Coronary artery (tissue), 2 donors: ENCODE results near the gene CDC6.

Experiments used
- DNase-seq: peaks from one replicate; pipeline ENCODE4 v3.0.0-alpha.2; 2017; ENCODE audit warnings: low spot score
- H3K27ac ChIP-seq, 2 donors: fragments of 200-600 bp; sonication (generic); one replicate each; pipeline ENCODE4 v1.5.1; 2016 to 2019
- H3K4me3 ChIP-seq: fragments of 200-600 bp; sonication (generic); 2 replicates; pipeline ENCODE4 v1.5.1; 2016; ENCODE audit warnings: mild to moderate bottlenecking, moderate library complexity
- CTCF ChIP-seq: fragments of 200-600 bp; sonication (generic); IDR thresholded peaks from one replicate; pipeline ENCODE4 v1.5.1; 2019; ENCODE audit warnings: antibody characterized with exemption

The CDC6 gene

GRCh38 chr17:40319651-40320540, 32.2 kb downstream of the CDC6 start:
- TF ChIP-seq CTCF: no peak
- Histone ChIP-seq H3K4me3 (peak overlapping the region; percentile 83), H3K27ac (peak overlapping the region; percentile 75 to 92)
- DNase-seq: peak; percentile 74

GRCh38 chr17:40320756-40321523, 33.3 kb downstream of the CDC6 start:
- DNase-seq: peak; percentile 93
- peak overlapping the region; percentile 75 to 92 for H3K27ac ChIP-seq
- peak overlapping the region; percentile 83 for H3K4me3 ChIP-seq
- TF ChIP-seq CTCF: no peak

GRCh38 chr17:40321524-40321929, 33.8 kb downstream of the CDC6 start:
- no peak for TF ChIP-seq CTCF
- H3K4me3 ChIP-seq: peak overlapping the region; percentile 83
- peak overlapping the region; percentile 75 to 92 for H3K27ac ChIP-seq
- no peak for DNase-seq

DNA sequence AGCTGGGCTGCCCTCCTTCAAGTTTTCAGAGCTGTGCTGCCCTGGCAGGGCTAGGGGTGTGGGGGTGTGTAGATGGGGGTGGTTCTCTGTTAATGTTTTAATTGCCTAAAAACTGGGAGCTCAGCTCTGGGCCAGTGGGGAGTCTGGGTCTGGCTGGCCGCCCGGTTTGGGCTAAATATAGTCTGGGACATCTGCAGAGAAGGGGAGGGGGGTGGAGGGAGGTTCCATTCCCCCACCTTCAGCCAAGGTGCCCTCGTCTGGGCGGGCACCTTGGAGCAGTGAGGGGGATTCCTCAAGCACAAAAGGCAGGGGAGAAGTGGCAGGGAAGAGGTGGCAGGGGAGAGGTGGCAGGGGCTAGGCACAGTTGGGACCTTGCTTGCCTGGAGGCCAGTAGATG, 34.3 kb downstream of the CDC6 start:
- Histone ChIP-seq H3K4me3 (peak overlapping the region; percentile 83), H3K27ac (peak overlapping the region; percentile 75 to 92)
- DNase-seq: peak; percentile 75
- TF ChIP-seq CTCF: no peak

- TF ChIP-seq CTCF: no peak
- peak; percentile 93 for DNase-seq
- Histone ChIP-seq H3K27ac (peak overlapping the region; percentile 75 to 92), H3K4me3 (peak overlapping the region; percentile 83)
Observed at GRCh38 chr17:40322358-40323315, 35.0 kb downstream of the CDC6 start.
